Stimulated activated CD8-positive, alpha-beta memory T cell treated with anti-CD3 and anti-CD28 coated beads, Interleukin-15, amount 100 ng/mL, for 48 hours (primary cell): ENCODE data around the gene FILIP1L.

Experiments
- DNase-seq, 2 donors: peaks; one replicate each; pipeline ENCODE4 v3.0.0-alpha.2; 2020; ENCODE audit warnings: low read depth in 2 of 2

Gene FILIP1L

GRCh38 chr3:99974989-99975388 lies 139.3 kb downstream of the FILIP1L start:
- DNase-seq = no peak

GRCh38 chr3:99972380-99973104 lies 141.8 kb downstream of the FILIP1L start:
- no peak for DNase-seq

DNA sequence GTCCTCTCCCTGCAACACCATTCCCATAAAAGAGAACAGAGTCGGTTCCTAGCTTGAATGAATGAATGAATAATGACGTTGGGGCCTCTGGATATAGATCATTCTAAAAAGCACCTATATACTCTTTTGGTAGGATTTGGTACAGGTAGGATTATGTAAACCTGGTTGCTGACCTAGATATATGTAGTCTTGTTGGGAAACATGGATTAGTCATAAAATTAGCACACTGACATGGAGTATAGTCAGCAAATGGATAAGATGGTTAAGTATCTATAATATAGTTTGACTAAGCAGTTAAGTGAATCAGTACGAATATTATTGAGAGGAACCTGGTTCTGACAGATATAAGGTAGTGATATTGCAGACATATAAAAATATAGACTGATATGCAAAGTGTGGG lies 142.5 kb downstream of the FILIP1L start:
- DNase-seq = no peak

DNA sequence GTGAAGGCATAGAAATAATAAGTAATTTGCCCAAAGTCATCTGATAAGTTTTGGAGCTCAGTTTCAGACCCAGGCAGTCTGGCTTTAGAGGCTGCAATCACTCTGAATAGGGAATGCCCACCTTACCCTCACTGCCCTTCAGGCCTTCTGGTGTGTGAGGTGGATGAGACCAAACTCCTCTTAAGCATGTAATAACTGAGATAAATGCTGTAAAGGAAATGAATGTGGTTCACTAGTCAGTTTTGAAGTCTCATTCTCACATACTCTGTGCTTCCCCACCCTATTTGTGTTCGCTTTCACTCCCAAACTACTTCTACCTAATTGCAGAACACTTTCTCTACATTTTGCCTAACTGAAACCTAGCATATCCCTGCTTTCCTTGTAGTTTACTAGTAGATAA lies 144.1 kb downstream of the FILIP1L start:
- DNase-seq = no peak

- no peak for DNase-seq
These were observed 145.2 kb downstream of the FILIP1L start for GRCh38 chr3:99969136-99969535.

GRCh38 chr3:99967796-99968195 lies 146.5 kb downstream of the FILIP1L start:
- DNase-seq = no peak

DNA sequence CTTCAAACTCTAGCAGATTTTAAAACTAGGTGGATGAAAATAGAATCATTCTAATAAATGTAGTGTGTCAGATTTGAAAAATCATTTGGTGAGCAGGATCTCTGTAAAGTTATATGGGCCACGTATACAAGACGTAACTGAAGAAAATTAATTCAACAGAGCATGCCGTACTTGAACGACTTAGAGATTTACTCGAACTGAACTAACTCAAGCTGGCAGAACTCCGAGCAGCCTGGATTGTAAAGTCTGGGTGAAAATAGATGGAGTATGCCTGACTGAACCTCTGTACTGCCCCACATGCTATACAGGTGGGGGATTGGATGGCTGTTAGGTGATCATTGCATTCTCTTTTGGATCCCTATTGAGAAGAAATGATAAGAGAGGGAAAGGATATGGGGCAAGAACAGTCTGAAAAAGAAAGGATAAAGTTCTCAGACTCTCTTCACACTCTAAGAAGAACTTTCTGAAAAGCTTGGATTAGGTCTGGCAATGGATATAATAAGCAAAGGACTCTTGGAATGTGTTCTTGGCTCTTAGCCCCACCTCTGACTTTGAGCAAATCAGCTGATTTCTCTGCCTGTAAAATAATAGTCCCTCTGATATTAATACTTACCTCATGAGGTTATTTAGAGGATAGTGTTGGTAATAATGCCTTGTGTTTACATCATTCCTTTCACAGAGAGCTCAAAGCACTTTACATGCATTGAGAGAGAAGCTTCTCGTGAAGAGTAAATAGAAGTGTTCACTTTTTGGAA lies 147.5 kb downstream of the FILIP1L start:
- no peak for DNase-seq

DNA sequence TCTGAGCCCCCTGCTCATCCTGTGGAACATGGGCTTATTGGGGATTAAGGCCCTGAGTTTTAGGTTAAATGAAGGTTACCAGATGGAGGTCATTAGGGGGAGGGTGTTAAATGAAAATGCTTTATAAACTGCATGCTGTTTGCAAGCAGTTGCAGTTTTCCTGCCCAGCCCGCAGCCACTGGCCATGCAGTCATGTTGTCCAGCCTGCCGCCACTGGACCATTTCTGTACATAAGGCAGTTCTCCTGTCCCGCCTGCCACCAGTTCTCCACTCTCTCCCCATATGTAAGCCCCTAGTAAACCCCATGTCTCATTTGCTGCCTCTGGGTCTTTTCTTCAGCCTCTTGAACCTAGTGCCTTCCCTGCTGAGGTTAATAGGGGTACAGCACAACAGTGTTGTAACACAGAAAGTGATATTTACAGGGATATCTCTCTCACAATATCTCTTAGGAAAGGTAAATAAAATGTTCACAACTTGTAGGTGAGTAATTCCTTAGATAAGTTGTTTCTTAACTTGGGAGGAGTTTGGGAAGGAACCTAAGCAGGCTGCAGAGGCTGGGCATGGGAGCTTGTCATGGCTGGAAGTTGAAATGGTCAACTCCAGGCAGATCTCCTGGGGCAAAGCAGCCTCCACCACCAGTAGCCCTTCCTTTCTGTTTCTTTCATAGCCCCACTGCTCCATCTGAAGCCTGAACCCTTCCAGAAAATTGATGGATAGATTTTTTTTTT lies 148.5 kb downstream of the FILIP1L start:
- no peak for DNase-seq

- no peak for DNase-seq
These were observed 149.2 kb downstream of the FILIP1L start for GRCh38 chr3:99965077-99965476.

DNA sequence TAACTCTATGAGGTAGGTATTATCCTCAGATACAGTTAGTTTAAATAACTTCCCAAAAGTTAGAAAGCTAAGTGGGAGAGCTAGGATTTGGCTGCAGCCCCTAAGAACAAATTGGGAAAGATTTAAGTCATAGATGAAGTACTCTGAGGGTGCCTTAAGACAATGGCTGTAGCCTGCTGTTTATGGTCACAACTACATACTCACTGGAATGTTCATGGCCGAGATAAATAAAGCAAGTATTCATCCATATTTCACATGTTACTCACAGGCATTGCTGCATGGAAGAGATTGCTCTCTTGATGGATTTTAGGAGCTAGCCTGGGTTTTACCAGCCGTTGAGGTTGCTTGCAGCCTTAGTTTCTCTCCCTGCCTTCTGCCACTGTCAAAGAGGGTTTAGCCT lies 151.6 kb downstream of the FILIP1L start:
- no peak for DNase-seq

DNA sequence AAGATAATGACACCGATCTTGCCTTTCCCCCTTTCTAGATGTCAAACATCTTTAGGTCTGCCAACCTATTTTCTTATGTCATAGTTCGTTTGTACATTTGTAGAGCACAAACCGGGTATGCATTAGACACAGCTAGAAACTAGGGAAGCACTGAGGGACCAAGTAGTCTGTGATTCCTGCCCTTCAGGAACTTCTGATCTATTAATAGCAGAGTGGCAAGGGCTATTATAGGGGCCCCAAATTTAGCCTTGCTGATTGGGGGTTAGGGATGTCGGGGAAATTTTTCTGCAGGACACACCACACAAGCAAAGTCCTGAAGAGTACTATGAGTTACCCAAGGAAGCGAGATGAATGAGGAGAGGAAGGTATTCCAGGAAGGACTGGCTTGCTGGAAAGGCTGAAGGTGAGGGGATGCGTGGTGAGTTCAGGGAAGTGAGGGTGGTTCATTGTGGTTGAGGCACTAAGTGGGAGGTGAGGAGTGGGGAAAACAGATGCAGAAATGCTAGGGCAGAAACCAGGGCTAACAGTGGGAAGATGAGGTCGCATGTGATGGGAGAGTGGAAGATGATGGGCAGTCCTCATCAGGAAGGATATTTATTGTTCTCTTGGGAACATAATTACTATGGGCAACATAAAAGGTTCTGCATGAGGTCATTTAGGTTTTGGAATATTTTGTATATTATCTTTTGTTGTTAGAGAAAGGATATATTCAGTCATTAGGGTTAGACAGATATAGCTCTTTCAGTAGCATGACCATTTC lies 152.4 kb downstream of the FILIP1L start:
- DNase-seq = no peak

- no peak for DNase-seq
These were observed 153.4 kb downstream of the FILIP1L start for GRCh38 chr3:99960941-99961340.

DNA sequence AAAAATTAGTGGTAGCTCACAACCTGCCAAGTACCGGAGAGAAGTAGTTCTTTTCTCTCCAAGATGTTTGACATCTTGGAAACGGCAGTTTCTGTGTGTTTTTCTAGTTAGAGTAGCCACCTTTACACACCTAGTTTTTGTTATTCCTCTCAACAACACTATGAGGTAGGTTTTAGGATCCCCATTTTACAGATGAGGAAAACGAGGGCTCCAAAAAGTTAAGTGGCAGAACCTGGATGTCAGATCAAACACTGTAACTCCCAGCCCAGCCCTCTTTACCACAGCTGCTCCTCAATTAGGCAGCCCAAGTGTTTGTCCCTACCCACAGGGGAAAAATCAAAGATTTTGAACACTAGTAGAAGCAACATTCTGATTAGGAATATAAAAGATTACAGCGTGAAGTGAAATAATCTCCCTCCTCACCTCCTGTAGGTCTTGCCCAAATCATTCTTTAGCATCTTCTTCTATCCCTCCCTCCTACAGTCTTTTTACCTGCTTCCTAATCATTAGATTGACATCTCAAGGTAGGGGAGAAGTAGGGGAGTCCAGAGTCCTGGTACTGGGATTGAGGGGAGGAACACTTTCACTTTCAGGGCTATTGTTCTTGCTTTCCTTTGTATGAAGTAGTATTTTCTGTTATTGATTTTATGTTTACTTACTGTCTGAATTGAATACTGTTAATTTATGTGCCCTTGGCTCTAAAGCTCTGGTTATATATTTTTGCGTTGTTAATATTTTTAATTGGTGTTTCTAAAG lies 154.0 kb downstream of the FILIP1L start:
- no peak for DNase-seq

DNA sequence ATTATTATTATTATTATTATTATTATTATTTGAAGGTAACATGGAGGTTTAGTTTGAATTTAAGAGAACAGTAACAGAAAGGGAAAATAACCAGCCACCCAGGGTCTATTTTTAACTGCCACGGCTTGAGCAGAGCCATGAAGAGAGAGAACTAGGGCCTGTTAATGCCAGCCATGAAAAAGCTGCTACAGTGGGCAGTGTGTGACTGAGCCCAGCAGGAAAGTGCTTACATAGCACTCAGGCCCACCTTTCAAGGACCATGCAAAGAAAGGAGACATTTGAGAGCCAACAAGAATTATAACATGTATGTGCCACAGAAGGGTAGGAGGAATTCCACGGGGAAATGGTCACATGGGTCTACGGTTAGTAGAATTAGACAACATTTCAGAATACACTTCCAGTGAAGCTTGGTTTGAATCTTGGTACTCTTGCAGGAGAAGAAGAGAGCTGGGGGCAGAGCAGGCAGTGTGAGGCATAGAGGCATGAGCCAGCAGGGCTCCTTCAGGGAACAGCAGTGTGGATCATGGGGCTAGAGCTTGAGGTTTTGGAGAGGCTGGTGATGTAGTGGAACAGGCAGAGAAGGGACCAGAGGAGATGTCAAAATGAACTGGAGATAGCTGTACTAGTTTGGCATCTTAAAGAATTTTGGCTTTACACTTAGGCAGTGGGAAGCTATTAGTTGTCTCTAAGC lies 155.9 kb downstream of the FILIP1L start:
- no peak for DNase-seq

- no peak for DNase-seq
These were observed 157.0 kb downstream of the FILIP1L start for GRCh38 chr3:99957151-99957796.

DNA sequence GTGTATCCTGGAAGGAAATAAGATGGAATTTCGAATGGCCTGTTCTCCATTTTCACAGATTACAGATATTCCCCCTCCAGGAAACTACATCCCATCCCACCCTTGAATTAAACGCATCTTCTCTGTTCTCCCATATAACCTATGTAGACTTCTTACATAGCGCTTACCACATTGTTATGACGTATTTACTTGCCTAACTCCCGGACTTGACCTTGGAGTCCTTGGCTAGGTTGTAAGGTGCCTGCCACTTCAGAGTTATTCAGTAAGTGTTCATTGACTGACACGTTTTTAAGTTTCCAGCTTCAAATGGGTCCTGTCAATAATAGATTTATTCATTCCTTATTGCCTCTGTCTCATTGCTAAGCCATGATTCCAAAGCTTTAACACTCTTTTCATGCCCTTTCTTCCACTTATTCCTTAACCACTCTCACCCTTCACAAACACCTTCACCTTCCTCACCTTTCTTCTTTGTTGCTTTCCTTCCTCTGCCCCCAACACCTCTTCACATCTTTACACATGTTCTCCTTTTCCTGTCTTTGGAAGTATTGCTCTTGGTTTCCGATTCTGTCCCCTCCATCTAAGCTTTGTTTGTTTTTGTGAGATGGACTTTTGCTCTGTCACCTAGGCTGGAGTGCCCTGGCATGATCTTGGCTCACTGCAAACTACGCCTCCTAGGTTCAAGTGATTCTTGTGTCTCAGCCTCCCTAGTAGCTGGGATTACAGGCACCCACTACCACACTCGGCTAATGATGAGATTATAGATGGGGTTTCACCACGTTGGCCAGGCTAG lies 158.3 kb downstream of the FILIP1L start:
- no peak for DNase-seq

GRCh38 chr3:99954914-99955644 lies 159.2 kb downstream of the FILIP1L start:
- DNase-seq = no peak

- DNase-seq = no peak
These were observed 160.7 kb downstream of the FILIP1L start for GRCh38 chr3:99953596-99953995.

DNA sequence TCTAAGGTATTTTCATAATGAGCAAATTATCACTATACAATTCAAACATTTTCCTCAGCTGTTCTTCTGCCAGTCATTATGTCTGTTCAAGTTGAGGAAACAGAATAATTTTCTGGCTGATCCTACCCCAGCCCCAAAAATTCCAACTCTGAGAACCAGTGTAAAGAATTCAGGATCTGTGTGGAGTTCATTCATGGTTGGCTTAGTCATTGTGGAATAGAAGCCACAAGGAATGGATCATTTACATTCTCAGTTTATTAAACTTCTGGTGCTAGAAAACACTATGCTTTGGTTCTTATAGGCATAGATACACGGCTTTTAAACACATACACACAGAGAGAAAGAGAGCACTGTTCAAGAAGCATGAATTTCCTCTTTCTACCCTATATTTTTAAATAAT lies 162.0 kb downstream of the FILIP1L start:
- DNase-seq = no peak
